GM10847 (cell line): ENCODE measurements around the gene PLXNB2.

ENCODE experiments used
- POLR2A ChIP-seq: IDR thresholded peaks from 2 replicates; pipeline ENCODE4 v1.6.1; 2011; ENCODE audit not compliant: insufficient read length; ENCODE audit errors: extremely low read depth

PLXNB2 gene

DNA sequence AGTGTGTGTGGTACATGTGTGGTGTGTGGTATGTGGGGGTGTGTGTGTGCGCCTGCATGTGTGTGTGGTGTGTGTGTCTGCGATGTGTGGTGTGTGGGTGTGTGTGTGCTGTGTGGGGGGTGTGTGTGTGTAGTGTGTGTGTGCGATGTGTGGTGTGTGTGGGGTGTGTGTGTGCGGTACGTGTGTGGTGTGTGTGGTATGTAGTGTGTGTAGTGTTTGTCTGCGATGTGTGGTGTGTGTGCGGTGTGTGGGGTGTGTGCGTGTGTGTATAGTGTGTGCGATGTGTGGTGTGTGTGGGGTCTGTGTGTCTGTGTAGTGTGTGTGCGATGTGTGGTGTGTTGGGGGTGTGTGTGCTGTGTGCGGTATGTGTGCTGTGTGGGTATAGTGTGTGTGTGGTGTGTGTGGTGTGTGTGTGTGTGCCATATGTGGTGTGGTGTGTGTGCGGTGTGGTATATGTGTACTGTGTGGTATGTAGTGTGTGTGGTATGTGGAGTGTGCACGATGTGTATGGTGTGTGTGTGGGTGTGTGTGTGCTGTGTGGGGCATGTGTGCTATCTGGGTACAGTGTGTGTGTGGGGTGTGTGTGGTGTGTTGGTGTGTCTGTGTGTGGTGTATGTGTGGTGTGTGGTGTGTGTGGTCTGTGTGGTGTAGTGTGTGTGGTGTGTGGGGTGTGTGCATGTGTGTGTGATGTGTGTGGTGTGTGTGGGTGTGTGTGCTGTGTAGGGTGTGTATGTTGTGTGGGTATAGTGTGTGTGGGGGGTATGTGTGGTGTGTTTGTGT is 30.0 kb upstream of the PLXNB2 start:
- no peak for TF ChIP-seq POLR2A

- TF ChIP-seq POLR2A, result no peak
Measured at GRCh38 chr22:50329236-50329635, 21.8 kb upstream of the PLXNB2 start.

- no peak for TF ChIP-seq POLR2A
Measured at GRCh38 chr22:50327711-50328019, 20.2 kb upstream of the PLXNB2 start.

DNA sequence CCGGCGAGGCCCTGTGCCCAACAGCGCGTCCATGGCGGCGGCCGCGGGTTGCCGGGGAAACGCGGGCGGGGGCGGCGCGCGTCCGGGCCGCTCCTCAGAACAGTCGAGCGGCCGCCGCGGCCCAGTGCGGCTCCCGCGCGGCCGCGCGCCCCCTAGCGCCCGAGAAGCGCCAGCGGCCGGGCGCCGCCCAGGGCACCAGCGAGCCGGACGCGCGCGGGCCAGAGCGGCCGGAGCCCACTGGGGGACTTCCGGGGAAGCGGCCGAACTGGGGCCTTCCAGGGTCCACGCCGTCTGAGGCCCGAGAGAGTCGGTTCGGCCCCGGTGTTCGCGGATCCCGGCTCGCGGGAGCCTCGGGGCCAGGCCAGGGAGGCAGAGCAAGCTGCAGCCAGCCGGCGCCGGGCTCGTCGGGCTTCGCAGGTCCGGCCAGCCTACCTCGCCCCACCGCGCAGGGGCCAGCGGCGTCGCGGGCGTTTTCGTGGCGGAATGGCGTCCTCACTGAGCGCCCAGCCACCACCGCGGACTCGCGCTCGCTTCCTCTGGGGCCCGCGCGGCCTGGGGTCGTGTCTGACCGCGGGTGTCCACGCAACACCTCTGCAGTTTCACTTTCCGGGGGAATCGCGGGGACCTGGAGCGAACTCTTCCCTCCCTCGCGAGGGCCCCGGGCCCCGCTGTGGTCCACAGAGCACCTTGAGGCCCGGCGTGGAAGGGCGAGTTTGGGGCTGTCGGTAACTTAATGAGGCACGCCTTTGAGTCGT is 19.7 kb upstream of the PLXNB2 start, which contains the start of gene DENND6B:
Gene DENND6B, minus strand, starts transcription at position 57 of the 755 bp plus-strand sequence. Its CDS starts 24 bp downstream, at position 33.
- TF ChIP-seq POLR2A, result peak; percentile 56

GRCh38 chr22:50326225-50326955 is 18.9 kb upstream of the PLXNB2 start:
- TF ChIP-seq POLR2A, result no peak

DNA sequence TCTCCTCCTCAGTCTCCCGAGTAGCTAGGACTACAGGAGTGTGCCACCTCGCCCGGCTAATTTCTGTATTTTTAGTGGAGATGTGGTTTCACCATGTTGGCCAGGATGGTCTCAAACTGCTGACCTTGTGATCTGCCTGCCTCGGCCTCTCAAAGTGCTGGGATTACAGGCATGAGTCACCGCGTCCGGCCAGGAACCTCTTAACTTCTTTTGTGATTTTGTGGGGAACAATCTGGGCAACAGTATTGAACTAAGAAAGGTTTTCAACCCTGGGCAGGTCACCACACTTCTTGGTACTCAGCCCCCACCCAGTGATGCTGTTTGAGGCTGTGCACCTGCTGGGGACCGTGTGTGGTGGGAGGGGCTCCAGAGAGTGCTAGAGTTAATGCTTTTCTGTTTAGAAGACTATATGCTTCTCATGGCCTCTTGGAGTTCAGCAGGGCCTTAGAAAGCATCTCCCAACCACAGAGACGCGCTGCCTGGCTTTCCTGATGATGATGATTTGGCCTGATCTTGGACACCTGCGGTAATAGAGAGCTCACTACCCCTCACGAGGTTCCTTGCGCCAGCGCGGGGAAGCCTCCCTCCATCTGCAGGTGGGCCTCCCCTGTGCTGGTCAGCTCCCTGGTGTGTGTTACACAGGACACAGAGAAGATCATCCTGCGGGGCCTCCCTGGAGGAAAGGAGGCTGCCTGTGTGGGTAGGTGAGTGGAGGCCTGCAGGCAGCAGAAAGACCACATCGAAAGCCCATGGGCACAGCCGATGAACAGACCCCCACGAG is 18.2 kb upstream of the PLXNB2 start:
- no peak for TF ChIP-seq POLR2A

DNA sequence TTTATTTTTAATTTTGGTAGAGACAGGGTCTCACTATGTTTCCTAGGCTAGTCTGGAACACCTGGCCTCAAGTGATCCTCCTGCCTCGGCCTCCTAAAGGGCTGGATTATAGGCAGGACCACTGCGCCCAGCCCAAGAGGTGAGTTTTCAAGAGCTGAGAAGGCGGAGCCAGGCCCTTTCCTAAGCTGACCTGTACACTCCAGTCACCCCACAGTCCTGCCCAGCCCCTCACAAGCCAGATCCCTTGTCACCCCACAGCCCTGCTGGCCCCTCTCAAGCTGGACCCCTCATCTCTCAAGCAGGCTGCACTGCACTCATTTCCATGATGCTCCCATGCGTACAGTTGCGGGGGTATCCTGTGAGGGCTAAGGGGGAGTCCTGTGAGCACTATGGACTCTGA is 16.5 kb upstream of the PLXNB2 start:
- no peak for TF ChIP-seq POLR2A

GRCh38 chr22:50320671-50321325 is 13.4 kb upstream of the PLXNB2 start:
- no peak for TF ChIP-seq POLR2A

DNA sequence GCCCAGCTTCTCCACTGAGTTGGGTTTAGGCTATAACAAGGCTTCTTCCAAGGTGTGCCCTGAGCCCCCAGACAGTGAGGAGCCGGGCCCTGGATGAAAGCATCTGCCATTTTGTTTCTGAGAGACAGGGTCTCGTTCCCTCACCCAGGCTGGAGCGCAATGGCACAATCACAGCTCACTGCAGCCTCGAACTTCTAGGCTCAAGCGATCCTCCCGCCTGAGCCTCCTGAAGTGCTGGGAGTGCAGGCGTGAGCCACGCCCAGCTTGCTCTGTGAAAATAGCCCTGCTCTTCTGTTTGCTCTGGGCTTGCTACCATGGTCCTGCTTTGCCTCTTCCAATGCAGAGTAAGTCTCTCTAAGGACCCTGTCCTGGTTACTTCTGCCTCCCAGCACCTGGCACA is 12.7 kb upstream of the PLXNB2 start:
- no peak for TF ChIP-seq POLR2A

- TF ChIP-seq POLR2A, result no peak
Measured at GRCh38 chr22:50319503-50319951, 12.1 kb upstream of the PLXNB2 start.

DNA sequence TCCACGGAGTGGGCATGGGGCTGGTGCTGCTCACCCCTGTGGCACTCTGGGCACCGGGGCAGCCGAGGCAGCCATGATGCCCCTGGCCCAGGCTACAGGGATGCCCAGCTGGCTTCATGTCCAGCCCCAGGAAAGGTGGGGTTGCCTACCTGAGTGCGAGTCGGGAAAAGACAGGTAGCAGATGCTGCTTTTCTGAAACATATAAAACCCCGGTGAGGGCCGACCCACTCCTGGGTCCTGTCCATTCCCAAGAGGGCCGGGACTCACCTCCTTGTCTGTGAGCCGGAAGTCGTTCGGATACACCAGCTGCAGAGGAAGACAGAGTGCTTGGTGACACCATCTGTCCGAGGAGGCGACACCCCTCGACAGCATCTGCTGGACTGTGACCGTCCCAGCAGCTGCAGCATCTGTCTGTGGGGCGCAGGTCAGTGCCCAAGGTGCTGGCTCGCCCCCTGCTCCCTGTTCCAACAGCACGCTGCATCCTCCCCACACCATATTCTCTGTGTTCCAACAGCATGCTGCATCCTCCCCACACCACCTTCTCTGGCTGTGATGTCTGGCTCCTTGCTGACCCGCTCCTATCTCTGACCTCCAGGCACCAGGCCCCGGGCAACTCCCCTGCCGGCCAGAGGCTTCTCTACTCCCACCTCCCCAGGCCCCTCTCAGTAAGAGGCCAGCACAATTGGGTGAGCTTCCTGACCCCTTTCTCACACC is 11.4 kb upstream of the PLXNB2 start:
- no peak for TF ChIP-seq POLR2A

DNA sequence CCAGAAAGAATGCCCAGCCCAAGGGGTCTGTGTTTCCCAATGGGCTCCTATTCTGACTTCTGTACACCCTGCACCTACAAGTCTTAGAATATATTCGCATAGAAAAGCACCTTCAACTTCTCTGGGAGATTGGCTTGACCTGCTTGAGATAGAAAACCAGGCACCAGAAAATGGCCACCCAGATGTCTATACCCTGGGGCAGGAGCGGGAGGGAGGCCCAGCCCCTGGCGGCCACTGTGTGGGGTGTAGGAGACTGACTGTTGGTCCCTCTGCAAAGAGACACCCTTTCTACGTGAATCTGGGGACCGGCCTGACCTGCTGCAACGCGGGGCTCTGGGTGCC is 10.9 kb upstream of the PLXNB2 start:
- TF ChIP-seq POLR2A, result no peak

DNA sequence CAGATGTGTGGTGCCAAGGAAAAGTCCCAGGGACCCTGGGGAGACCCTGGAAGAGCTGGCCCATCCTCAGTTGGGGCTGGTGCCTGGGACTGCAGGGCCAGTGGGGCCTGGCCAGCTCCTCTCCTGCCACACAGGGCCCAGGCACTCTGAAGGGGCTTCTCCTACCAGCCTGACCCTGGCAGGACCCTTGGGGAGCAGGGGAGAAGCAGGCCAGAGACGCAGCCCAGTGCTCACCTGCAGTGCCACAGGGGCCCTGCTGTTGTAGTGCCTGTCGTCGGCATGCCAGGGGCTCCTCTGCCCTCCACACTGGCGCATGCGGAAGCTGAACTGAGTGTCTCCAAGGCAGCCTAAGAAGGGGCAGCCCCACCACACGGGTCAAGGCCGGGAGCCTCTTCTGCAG is 10.2 kb upstream of the PLXNB2 start:
- TF ChIP-seq POLR2A, result no peak

GRCh38 chr22:50317178-50317577 is 9.7 kb upstream of the PLXNB2 start:
- no peak for TF ChIP-seq POLR2A
